Measurements from ENCODE around the gene VIPR2.
"Not testable (repeated sequence)": the region's sequence is repeated elsewhere in the genome, so short reads cannot be mapped to it uniquely, and the experiment has no call there.

- TF ChIP-seq POLR2AphosphoS5 (IDR thresholded peaks at IDR 0.05); REST (IDR thresholded peaks at IDR 0.05; ENCODE audit: borderline replicate concordance); CTCF (IDR thresholded peaks at IDR 0.05; ENCODE audit: poor library complexity, severe bottlenecking): not testable (repeated sequence)
Observed at GRCh38 chr7:159101661-159102091, 43.0 kb downstream of the VIPR2 start.

All from neural cell (in vitro differentiated cells).